Fibroblast of pulmonary artery (primary cell): ENCODE data around the gene S100A8.

Experiments
- DNase-seq: peaks from one replicate; pipeline ENCODE4 v3.0.0-alpha.2; 2010; ENCODE audit warnings: low read depth
- H3K4me3 ChIP-seq: replicated peaks from 2 replicates; pipeline ENCODE4 v1.5.1; 2011; ENCODE audit warnings: low read depth, mild to moderate bottlenecking, control low read depth, low read length, moderate library complexity
- CTCF ChIP-seq: IDR thresholded peaks from 2 replicates; pipeline ENCODE4 v1.5.1; 2011; ENCODE audit warnings: mild to moderate bottlenecking, control low read depth, low read length, inconsistent platforms; ENCODE audit errors: missing control alignments

Gene S100A8

GRCh38 chr1:153362187-153362775, 28.6 kb downstream of the S100A8 start:
- DNase-seq, result no peak

DNA sequence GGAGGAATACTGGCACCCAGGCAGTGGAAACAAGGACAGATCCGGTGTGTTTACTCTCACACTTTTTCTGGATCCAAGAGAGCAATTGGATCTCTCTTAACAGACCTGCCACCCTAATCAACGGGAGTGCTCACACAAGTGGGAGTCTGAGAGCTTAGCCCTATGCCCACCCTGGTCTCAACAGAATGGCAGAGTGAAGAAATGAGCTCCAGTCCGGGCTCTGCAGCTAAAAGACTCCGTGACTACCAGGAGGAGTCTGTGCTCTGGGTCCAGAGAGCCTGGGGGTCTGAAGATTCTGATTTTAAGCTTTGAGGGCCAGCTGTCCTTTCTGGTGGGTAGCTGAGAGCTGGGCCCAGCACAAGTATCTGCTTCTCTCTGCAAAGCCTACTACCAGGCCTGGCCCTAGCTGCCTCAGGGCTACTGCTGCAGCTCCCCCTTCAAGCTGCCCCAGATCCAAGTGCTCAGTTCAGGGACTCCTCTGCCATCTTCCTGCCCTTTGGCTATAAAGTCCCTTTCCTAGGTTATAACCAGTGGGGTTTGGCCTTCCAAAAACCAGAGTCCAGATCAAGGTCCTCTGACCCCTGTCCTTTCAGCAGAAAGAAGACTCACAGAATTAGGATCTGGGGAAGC, 29.3 kb downstream of the S100A8 start:
- no peak for DNase-seq

More at GRCh38 chr1:153362187-153362775, 28.6 kb downstream of the S100A8 start:
- TF ChIP-seq CTCF, result no peak
- no peak overlapping the region for H3K4me3 ChIP-seq

DNA sequence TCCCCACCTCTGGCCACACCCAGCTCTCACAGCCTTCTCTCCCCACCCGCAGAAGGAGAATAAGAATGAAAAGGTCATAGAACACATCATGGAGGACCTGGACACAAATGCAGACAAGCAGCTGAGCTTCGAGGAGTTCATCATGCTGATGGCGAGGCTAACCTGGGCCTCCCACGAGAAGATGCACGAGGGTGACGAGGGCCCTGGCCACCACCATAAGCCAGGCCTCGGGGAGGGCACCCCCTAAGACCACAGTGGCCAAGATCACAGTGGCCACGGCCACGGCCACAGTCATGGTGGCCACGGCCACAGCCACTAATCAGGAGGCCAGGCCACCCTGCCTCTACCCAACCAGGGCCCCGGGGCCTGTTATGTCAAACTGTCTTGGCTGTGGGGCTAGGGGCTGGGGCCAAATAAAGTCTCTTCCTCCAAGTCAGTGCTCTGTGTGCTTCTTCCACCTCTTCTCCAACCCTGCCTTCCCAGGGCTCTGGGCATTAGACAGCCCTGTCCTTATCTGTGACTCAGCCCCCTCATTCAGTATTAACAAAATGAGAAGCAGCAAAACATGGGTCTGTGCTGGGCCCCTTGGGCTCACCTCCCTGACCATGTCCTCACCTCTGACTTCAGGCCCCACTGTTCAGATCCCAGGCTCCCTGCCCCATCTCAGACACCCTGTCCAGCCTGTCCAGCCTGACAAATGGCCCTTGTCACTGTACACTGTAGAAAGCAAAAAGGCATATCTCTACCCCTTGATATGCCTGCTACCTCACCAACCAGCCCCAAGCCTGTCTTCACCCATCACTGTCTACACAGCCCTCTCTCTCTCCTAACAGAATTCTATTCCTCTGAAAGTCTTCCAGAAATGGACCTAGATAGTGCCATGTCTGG, 30.0 kb downstream of the S100A8 start:
- TF ChIP-seq CTCF, result no peak
- DNase-seq, result no peak
- no peak overlapping the region for H3K4me3 ChIP-seq

More for the DNA sequence above, 29.3 kb downstream of the S100A8 start:
- no peak overlapping the region for H3K4me3 ChIP-seq
- no peak for TF ChIP-seq CTCF

- DNase-seq, result no peak
- no peak for TF ChIP-seq CTCF
- no peak overlapping the region for H3K4me3 ChIP-seq
These were observed 30.7 kb downstream of the S100A8 start for GRCh38 chr1:153360190-153360589.

GRCh38 chr1:153359241-153359640, 31.6 kb downstream of the S100A8 start:
- no peak overlapping the region for H3K4me3 ChIP-seq

GRCh38 chr1:153358691-153358975, 32.2 kb downstream of the S100A8 start:
- DNase-seq, result no peak
- H3K4me3 ChIP-seq, result no peak overlapping the region

More at GRCh38 chr1:153359241-153359640, 31.6 kb downstream of the S100A8 start:
- no peak for TF ChIP-seq CTCF
- no peak for DNase-seq

More at GRCh38 chr1:153358691-153358975, 32.2 kb downstream of the S100A8 start:
- no peak for TF ChIP-seq CTCF
